IMR-90 (cell line): ENCODE measurements around the gene UBE3B.

Experiments used
- MXI1 ChIP-seq: IDR thresholded peaks from 2 replicates; pipeline ENCODE4 v1.6.1; 2012; ENCODE audit warnings: low read depth, mild to moderate bottlenecking, low read length, moderate library complexity, borderline replicate concordance
- RAD21 ChIP-seq: IDR thresholded peaks from 2 replicates; pipeline ENCODE4 v1.6.1; 2012; ENCODE audit warnings: low read length, improper control_type of control experiment
- RCOR1 ChIP-seq: IDR thresholded peaks from 2 replicates; pipeline ENCODE4 v1.6.1; 2012; ENCODE audit warnings: mild to moderate bottlenecking, low read length, improper control_type of control experiment; ENCODE audit not compliant: insufficient replicate concordance
- TF ChIP-seq, protein P1 (sequence below): conservative IDR thresholded peaks from 2 replicates; pipeline ENCODE4 v1.5.1; 2012; ENCODE audit warnings: mild to moderate bottlenecking, low read depth, low read length, improper control_type of control experiment

GRCh38 chr12:109430244-109430643 lies 47.2 kb upstream of the UBE3B start:
- TF ChIP-seq RAD21 (no peak), MXI1 (no peak), RCOR1 (no peak)
- TF ChIP-seq, protein P1, sequence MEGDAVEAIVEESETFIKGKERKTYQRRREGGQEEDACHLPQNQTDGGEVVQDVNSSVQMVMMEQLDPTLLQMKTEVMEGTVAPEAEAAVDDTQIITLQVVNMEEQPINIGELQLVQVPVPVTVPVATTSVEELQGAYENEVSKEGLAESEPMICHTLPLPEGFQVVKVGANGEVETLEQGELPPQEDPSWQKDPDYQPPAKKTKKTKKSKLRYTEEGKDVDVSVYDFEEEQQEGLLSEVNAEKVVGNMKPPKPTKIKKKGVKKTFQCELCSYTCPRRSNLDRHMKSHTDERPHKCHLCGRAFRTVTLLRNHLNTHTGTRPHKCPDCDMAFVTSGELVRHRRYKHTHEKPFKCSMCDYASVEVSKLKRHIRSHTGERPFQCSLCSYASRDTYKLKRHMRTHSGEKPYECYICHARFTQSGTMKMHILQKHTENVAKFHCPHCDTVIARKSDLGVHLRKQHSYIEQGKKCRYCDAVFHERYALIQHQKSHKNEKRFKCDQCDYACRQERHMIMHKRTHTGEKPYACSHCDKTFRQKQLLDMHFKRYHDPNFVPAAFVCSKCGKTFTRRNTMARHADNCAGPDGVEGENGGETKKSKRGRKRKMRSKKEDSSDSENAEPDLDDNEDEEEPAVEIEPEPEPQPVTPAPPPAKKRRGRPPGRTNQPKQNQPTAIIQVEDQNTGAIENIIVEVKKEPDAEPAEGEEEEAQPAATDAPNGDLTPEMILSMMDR: no peak
